HL-60/S4 (cell line): Measurements from ENCODE around the gene QPCT.

Source experiments
- in situ Hi-C: fragments of 300-500 bp; cut with MboI; formaldehyde crosslinking; loops from 2 replicates; pipeline ENCODE4 v1.14.3; 2022; ENCODE audit warnings: low sequenced_read_pairs

QPCT gene

GRCh38 chr2:37324786-37325624 lies 19.4 kb upstream of the QPCT start, which contains the start of gene PRKD3:
TSS of gene PRKD3 (minus strand) at chr2:37324833. CDS start at chr2:37316524, 8,309 bp downstream.
- in situ Hi-C loops = no loop called here

- in situ Hi-C loops = no loop called here
Observed at GRCh38 chr2:37325625-37326071, 18.8 kb upstream of the QPCT start.

GRCh38 chr2:37326285-37326684 lies 18.1 kb upstream of the QPCT start:
- in situ Hi-C loops = no loop called here

GRCh38 chr2:37326866-37327634 lies 17.4 kb upstream of the QPCT start:
- in situ Hi-C loops = no loop called here

- in situ Hi-C loops = no loop called here
Observed at GRCh38 chr2:37330681-37331080, 13.7 kb upstream of the QPCT start.

DNA sequence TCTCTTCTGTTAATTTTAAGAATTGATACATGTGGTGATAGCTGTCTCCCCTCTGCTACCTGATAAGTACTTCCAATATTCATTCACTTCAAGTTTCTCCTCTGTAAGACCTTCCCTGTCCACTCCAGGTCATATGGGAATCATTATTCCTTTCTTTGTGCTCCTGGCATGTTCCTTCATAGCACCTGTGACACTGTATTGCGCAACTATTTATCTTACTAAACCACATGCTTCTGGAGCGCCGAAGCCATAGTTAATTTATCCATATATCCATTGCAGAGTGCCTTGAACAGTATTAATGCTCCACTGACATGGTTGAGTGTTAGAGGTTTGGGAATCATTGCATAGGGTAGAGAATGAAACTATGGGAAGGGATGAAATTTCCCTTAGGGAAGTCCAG lies 11.9 kb upstream of the QPCT start:
- in situ Hi-C loops = no loop called here

DNA sequence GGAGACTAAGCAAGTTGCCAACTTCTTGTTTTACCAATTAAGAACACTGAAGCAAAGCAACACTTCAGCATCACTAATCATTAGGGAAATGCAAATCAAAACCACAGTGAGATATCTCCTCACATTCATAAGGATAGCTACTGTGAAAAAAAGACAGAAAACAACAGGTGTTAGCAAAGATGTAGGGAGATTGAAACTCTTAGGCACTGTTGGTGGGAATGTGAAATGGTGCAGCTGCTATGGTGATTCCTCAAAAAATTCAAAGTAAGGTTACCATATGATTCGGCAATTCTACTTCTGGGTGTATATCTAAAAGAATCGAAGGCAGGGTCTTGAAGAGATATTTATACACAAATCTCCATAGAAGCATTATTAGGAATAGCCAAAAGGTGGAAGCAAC lies 11.2 kb upstream of the QPCT start:
- in situ Hi-C loops = no loop called here

GRCh38 chr2:37335604-37336003 lies 8.8 kb upstream of the QPCT start:
- in situ Hi-C loops = no loop called here

DNA sequence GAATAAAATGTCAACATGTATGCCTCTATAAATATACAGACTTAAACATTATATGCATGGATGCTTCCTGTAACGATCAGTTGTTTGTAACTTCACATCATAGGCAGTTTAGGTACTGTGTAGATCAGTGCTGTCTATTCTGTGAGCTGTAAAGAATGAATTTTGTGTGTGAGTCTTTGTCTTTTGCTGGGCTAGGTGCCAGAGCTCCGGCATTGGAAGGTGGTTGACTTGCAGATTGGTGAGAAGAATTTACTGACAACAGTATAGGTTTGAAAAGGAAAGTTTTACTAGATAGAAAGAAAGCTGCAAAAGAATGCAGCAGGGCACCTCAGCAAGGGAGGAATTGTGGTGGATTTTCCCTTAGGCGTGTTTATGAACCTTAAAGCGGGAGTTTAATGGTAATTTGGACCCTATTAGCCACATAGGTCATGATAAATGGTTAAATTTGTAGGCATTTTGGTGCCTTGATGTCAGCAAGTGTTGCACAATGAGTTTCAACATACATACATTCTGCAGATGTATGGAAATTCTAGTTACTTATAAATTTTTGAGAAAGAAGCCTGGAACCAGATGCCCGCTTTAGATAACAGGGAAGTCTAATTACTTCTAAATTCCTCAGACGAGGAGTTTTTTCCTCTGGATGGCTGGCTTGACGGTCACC lies 6.7 kb upstream of the QPCT start:
- in situ Hi-C loops = no loop called here

- in situ Hi-C loops = no loop called here
Observed at GRCh38 chr2:37338933-37339332, 5.5 kb upstream of the QPCT start.

GRCh38 chr2:37340637-37341036 lies 3.8 kb upstream of the QPCT start:
- in situ Hi-C loops = no loop called here

GRCh38 chr2:37342591-37343220 lies 1.7 kb upstream of the QPCT start:
- in situ Hi-C loops = no loop called here

DNA sequence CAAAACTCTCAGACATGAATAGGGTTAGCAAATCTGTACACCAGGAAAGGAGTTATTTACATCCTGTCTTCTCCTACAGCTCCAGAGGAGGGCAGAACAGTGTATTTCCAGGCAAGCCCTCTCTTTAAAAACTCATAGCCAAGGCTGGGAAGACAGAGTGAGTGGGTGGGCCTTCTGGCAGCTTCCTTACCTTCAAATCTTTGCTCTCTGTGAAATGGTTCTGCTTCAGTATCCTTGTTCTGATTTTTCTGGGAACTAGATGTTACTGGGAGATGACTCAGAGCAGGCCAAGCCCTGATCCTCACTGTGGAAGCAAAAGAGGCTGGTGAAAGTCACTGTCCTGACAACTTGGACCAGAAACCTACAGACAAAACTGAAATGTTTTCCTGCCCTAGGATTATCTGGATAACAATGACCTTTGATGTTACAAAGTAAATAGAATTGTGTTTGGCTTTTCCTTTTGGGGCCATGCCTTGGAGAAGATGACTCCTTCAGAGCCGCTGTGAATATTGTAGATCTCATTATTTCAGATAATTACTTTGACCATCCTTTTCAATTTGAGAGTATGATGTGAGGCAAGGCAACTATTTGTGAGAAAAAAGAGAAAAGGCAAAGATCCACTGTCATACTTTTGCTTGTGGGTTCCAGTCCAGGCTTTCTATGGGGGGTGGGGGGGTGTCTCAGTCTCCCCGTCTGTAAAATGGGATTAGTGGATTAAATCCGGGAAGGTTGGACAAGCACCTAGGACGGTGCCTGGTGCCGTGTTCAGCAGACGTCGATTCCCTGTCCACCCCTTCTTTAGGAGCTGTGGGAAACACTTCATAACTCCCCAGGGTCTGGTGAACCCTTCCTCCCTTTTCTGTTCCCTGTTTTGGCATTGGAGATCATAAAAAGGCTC lies 644 bp upstream of the QPCT start:
- in situ Hi-C loops = no loop called here

DNA sequence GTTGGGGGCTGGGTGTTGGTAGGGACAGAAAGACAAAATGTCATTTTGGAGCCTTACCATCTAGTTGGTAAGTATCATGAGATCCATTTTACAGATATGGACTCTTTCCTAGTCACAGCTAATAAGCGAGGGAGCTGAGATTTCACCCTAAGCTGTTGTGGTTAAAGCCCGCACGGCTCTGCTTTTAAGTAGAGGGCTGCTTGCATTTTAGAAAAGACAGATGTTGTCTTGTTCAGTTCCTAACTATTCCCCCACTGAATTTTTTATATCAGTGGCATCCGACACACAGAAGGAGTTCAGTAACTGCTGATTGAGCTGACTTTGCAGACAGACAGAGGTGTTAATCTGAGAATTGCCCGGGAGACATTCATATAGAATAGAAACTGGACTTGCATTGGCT lies 3.7 kb downstream of the QPCT start:
- in situ Hi-C loops = no loop called here

DNA sequence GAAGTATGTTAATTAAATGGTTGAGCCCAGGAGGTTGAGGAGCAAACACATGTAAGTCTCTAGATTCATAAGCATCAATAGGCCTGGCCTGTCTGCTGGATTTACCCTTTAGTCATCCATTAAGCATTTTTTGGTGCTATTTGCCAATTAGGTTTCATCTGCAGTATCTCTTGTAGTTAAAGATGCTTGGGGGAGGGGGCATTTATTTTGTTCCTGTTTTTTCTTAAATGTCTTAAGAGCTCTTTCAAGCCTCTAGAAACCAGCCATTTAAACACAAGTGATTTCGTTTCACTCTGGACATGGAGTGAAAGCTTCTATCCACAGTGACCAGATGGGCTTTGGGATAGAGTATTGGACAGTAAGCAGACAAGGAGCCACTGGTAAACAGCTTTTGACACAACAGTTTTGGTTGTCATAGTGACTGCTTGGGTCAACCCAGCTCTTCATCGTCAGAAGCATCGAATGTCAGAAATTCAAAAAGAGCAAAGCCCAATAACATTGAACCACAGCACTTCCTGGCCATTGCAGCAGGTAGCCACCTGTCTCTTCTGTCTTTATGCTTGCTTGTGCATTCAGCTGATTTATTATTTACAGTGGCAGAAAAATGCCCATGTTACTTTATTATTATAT lies 4.9 kb downstream of the QPCT start:
- in situ Hi-C loops = no loop called here

GRCh38 chr2:37350034-37350433 lies 5.6 kb downstream of the QPCT start:
- in situ Hi-C loops = no loop called here

GRCh38 chr2:37354531-37354930 lies 10.1 kb downstream of the QPCT start:
- in situ Hi-C loops = no loop called here

DNA sequence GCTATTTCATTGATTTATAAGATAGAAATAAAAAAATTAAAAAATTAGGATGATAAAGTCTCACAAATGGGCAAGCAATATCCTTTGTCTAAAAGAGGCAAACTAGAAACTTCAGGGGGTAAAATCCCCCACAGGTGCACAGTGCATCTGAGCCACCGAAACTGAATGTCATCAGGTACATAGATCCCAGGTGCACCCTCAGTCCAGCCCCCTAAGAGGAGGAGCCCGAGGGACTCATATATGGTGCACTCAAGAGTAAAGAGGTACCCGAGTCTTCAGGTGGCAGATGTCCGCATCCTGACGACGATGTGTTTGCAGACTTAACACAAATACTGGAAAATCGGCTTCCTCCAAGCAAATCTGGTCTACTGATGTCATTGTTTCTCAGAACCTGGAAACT lies 11.3 kb downstream of the QPCT start:
- in situ Hi-C loops = no loop called here

DNA sequence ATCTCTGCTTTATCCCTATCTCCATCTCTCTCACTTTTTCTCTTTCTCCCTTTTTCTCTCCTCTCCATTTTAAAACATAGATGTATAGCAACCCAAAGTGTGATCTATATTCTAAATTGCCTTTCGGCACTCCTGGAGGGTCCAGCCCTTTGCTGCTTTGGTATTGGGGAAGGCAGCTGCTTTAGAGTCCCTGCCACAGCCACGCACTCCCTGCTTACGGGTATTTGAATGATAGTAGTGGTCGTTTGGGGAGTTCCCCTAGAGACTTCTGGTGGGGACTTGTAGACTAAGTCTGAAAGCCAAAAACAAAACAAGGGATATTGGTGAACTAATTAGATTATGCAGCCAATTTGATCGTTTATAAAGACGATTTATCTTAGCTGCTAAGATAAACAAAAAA lies 11.9 kb downstream of the QPCT start:
- in situ Hi-C loops = no loop called here

GRCh38 chr2:37357069-37357468 lies 12.6 kb downstream of the QPCT start:
- in situ Hi-C loops = no loop called here
